ENCODE measurements around the gene PBX3.

Gene PBX3

DNA sequence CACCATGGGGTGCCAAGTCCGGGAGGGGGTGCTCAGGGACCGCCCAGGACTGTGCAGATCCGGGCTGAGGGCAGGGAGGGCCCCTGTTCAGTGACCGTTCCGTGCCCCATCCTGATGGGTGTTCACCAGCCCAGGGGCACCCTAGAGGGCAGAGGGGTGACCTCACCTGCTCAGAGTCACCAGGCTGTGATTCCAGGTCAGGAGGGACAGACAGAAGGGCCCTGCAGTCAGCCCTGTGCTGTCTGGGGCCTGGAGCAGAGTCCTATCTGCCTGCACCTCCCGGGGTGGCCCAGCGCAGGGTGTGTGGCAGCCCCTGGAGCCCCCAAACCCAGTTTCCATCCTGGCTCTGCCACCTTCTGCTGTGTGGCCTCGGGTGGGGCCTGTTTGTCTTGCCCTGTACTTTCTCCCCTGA is 241.9 kb downstream of the PBX3 start:
- Histone ChIP-seq H4K8ac (ENCODE audit: low read depth, low read length) (no peak overlapping the region), H2AK5ac (ENCODE audit: low read length) (no peak overlapping the region), H3K4me3 (ENCODE audit: low read length) (no peak overlapping the region), H3K79me1 (ENCODE audit: low read length) (no peaks in the 10 kb centered on the region), H2BK120ac (ENCODE audit: low read depth, low read length) (no peak overlapping the region), H2BK5ac (ENCODE audit: low read length) (no peak overlapping the region), H3K79me2 (ENCODE audit: control insufficient read depth, insufficient read depth, low read length) (no peaks in the 10 kb centered on the region), H3K4me2 (ENCODE audit: low read length) (no peak overlapping the region), H3K56ac (ENCODE audit: low read length) (no peak overlapping the region), H3K36me3 (ENCODE audit: control insufficient read depth, insufficient read depth, low read length) (no peaks in the 10 kb centered on the region), H3K23ac (ENCODE audit: low read length) (no peak overlapping the region), H3K27me3 (ENCODE audit: insufficient read depth, low read length, poor library complexity) (no peaks in the 10 kb centered on the region), H3K27ac (ENCODE audit: low read depth, low read length) (no peak overlapping the region), H2BK15ac (replicated peaks; ENCODE audit: low read depth) (no peak overlapping the region), H3K9ac (ENCODE audit: low read length) (no peak overlapping the region), H3K18ac (ENCODE audit: low read length) (no peak overlapping the region), H3K4me1 (ENCODE audit: control insufficient read depth, low read depth, low read length) (no peaks in the 10 kb centered on the region), H4K5ac (ENCODE audit: low read length) (no peak overlapping the region), H3K4ac (ENCODE audit: low read depth, low read length) (no peak overlapping the region)
- no peak for DNase-seq
- no CpG with 5 or more reads among the region's 8 CpGs for WGBS (ENCODE audit: extremely low coverage, insufficient coverage, low lambda C conversion rate)

DNA sequence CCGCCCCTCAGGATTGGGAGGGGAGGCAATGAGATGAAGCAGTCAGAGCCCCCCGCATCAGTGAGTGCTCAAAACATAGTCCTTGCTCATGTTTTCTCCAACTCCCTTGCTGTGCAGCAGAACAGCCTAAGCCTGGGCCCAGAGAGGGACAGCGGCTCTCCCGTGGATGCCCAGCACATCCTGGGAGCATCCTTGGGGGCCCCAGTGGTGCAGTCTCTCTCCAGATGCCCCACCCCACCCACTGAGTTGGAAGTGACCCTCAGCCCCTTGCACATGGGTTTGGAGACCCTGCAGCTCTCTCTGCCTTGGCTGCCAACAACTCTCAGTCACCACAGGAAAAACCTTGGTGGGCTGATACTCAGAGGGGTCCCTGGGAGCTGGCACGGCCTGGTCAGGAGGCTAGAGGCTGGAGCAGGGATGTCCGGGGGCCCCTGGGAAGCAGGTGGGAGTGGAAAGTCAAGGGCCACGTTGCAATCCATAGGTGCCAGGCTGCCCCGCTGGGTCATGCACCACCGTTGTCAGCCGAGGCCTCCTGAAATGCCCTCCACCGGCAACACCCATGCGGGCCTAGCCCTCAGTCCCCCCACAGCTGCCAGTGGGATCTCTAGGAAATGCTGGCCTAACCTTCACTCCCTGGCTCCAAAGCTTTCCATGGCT is 242.5 kb downstream of the PBX3 start:
- Histone ChIP-seq H2BK5ac (ENCODE audit: low read length) (no peak overlapping the region), H3K36me3 (ENCODE audit: control insufficient read depth, insufficient read depth, low read length) (no peaks in the 10 kb centered on the region), H4K5ac (ENCODE audit: low read length) (no peak overlapping the region), H3K4me1 (ENCODE audit: control insufficient read depth, low read depth, low read length) (no peaks in the 10 kb centered on the region), H2BK120ac (ENCODE audit: low read depth, low read length) (no peak overlapping the region), H3K79me1 (ENCODE audit: low read length) (no peaks in the 10 kb centered on the region), H3K9ac (ENCODE audit: low read length) (no peak overlapping the region), H4K8ac (ENCODE audit: low read depth, low read length) (no peak overlapping the region), H3K4me2 (ENCODE audit: low read length) (no peak overlapping the region), H3K79me2 (ENCODE audit: control insufficient read depth, insufficient read depth, low read length) (no peaks in the 10 kb centered on the region), H3K27me3 (ENCODE audit: insufficient read depth, low read length, poor library complexity) (no peaks in the 10 kb centered on the region), H3K23ac (ENCODE audit: low read length) (no peak overlapping the region), H3K27ac (ENCODE audit: low read depth, low read length) (no peak overlapping the region), H3K18ac (ENCODE audit: low read length) (no peak overlapping the region), H2AK5ac (ENCODE audit: low read length) (no peak overlapping the region), H3K4ac (ENCODE audit: low read depth, low read length) (no peak overlapping the region), H3K56ac (ENCODE audit: low read length) (no peak overlapping the region), H2BK15ac (replicated peaks; ENCODE audit: low read depth) (no peak overlapping the region), H3K4me3 (ENCODE audit: low read length) (no peak overlapping the region)
- no peak for DNase-seq
- no CpG with 5 or more reads among the region's 12 CpGs for WGBS (ENCODE audit: extremely low coverage, insufficient coverage, low lambda C conversion rate)

DNA sequence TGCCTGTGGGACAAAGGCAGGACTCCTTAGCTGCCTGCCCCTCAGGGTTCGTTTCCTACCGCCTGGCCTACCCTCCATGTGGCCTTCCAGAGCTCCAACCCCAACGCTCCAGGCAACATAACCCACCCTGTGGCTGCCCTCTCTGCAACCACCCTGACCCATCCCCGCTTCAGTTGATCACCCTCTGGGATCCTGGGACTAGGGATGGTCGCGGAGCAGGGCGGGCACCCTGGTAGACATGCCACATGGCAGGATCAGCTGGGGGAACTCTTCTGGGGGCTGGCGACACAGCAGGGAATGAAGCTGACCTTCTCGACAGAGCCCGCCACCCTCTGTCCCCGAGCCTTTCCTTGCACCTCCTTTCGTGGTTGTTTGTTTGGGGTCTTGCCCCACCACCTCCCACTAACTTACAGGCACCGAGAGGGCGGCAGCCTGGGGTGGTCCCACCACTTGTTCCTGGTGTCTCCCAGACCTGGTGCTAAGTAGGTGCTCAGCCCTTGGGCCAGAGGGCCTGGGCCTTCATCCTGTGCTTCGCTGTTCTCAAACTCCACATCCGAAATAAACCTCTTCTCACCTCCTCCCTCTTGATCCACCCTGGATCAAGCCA is 243.1 kb downstream of the PBX3 start:
- H3K4ac ChIP-seq (ENCODE audit: low read depth, low read length), result no peak overlapping the region
- no peak overlapping the region for H2BK120ac ChIP-seq (ENCODE audit: low read depth, low read length)
- H3K18ac ChIP-seq (ENCODE audit: low read length), result no peak overlapping the region
- no peak overlapping the region for H3K23ac ChIP-seq (ENCODE audit: low read length)
- no peak overlapping the region for H4K5ac ChIP-seq (ENCODE audit: low read length)
- H2AK5ac ChIP-seq (ENCODE audit: low read length), result no peak overlapping the region
- no peak overlapping the region for H4K8ac ChIP-seq (ENCODE audit: low read depth, low read length)
- H3K4me1 ChIP-seq (ENCODE audit: control insufficient read depth, low read depth, low read length), result no peaks in the 10 kb centered on the region
- no peaks in the 10 kb centered on the region for H3K79me1 ChIP-seq (ENCODE audit: low read length)
- WGBS (ENCODE audit: extremely low coverage, insufficient coverage, low lambda C conversion rate), result no CpG with 5 or more reads among the region's 16 CpGs
- H2BK5ac ChIP-seq (ENCODE audit: low read length), result no peak overlapping the region
- H3K4me3 ChIP-seq (ENCODE audit: low read length), result no peak overlapping the region
- H3K56ac ChIP-seq (ENCODE audit: low read length), result no peak overlapping the region
- DNase-seq, result no peak
- H3K27ac ChIP-seq (ENCODE audit: low read depth, low read length), result no peak overlapping the region
- H3K9ac ChIP-seq (ENCODE audit: low read length), result no peak overlapping the region
- H3K36me3 ChIP-seq (ENCODE audit: control insufficient read depth, insufficient read depth, low read length), result no peaks in the 10 kb centered on the region
- no peaks in the 10 kb centered on the region for H3K27me3 ChIP-seq (ENCODE audit: insufficient read depth, low read length, poor library complexity)
- H3K4me2 ChIP-seq (ENCODE audit: low read length), result no peak overlapping the region
- H3K79me2 ChIP-seq (ENCODE audit: control insufficient read depth, insufficient read depth, low read length), result no peaks in the 10 kb centered on the region
- H2BK15ac ChIP-seq (replicated peaks; ENCODE audit: low read depth), result no peak overlapping the region

DNA sequence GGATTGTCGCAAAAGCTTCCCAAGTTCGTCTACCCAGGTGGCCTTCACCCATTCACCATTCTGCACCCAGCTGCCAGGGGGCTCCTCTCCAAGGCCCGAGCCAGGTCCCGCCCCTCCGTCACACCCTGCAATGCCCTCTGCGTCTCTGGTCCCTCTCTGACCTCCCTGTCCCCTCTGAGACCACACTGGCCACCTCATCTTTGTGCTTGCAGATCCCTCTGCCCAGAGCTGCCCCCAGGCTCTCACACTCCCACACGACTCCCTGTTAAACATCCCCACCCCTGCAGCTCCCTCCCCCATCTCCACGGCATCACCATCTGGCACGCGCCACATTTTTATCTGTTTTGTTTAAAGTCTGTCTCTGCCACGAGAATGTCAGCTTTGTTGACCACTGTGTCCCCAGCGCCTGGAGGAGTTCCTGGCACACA is 243.6 kb downstream of the PBX3 start:
- Histone ChIP-seq H3K27me3 (ENCODE audit: insufficient read depth, low read length, poor library complexity) (no peaks in the 10 kb centered on the region), H3K4me2 (ENCODE audit: low read length) (no peak overlapping the region), H2BK120ac (ENCODE audit: low read depth, low read length) (no peak overlapping the region), H3K9ac (ENCODE audit: low read length) (no peak overlapping the region), H4K5ac (ENCODE audit: low read length) (no peak overlapping the region), H2BK15ac (replicated peaks; ENCODE audit: low read depth) (no peak overlapping the region), H4K8ac (ENCODE audit: low read depth, low read length) (no peak overlapping the region), H3K4me1 (ENCODE audit: control insufficient read depth, low read depth, low read length) (no peaks in the 10 kb centered on the region), H3K56ac (ENCODE audit: low read length) (no peak overlapping the region), H2BK5ac (ENCODE audit: low read length) (no peak overlapping the region), H3K4ac (ENCODE audit: low read depth, low read length) (no peak overlapping the region), H3K4me3 (ENCODE audit: low read length) (no peak overlapping the region), H3K23ac (ENCODE audit: low read length) (no peak overlapping the region), H3K27ac (ENCODE audit: low read depth, low read length) (no peak overlapping the region), H3K79me2 (ENCODE audit: control insufficient read depth, insufficient read depth, low read length) (no peaks in the 10 kb centered on the region), H3K36me3 (ENCODE audit: control insufficient read depth, insufficient read depth, low read length) (no peaks in the 10 kb centered on the region), H2AK5ac (ENCODE audit: low read length) (no peak overlapping the region), H3K18ac (ENCODE audit: low read length) (no peak overlapping the region), H3K79me1 (ENCODE audit: low read length) (no peaks in the 10 kb centered on the region)
- no peak for DNase-seq
- WGBS (ENCODE audit: extremely low coverage, insufficient coverage, low lambda C conversion rate), result no CpG with 5 or more reads among the region's 12 CpGs

DNA sequence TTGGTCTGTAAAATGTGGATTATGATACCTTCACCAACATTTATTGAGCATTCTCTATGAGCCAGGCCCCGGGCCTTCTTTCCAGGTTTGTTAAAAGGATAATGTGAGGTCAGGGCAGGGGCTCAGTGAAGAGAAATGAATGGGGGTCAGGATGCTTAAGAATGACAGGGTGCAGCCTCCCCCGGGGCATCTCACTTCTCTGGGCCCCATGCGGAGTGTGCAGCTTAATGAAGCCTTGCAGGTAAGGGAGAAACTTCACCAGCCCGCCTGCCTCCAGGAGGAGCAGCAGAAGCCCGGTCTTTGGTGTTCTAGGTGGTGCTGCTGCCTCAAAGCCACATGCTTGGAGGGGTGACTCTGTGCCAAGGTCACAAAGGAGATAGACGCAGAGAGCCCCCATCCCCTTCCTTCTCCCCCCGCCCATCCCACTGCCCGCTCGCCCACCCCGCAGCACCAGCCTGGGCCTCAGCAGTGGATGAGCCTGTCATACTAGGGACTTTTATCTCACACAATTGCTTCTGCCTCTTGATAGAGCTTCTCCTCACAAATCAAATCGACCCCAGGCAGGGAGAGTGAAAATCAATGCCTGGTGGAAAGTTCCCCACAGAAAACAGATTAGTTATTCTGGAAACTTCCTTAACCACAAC is 244.8 kb downstream of the PBX3 start:
- H3K9ac ChIP-seq (ENCODE audit: low read length), result no peak overlapping the region
- H3K27ac ChIP-seq (ENCODE audit: low read depth, low read length), result no peak overlapping the region
- no peak overlapping the region for H3K4me2 ChIP-seq (ENCODE audit: low read length)
- H4K8ac ChIP-seq (ENCODE audit: low read depth, low read length), result no peak overlapping the region
- H3K4me3 ChIP-seq (ENCODE audit: low read length), result no peak overlapping the region
- DNase-seq, result no peak
- no peaks in the 10 kb centered on the region for H3K36me3 ChIP-seq (ENCODE audit: control insufficient read depth, insufficient read depth, low read length)
- no peaks in the 10 kb centered on the region for H3K27me3 ChIP-seq (ENCODE audit: insufficient read depth, low read length, poor library complexity)
- no CpG with 5 or more reads among the region's 11 CpGs for WGBS (ENCODE audit: extremely low coverage, insufficient coverage, low lambda C conversion rate)
- H3K56ac ChIP-seq (ENCODE audit: low read length), result no peak overlapping the region
- no peak overlapping the region for H2BK120ac ChIP-seq (ENCODE audit: low read depth, low read length)
- H3K23ac ChIP-seq (ENCODE audit: low read length), result no peak overlapping the region
- no peak overlapping the region for H2BK5ac ChIP-seq (ENCODE audit: low read length)
- H3K79me2 ChIP-seq (ENCODE audit: control insufficient read depth, insufficient read depth, low read length), result no peaks in the 10 kb centered on the region
- no peak overlapping the region for H2BK15ac ChIP-seq (replicated peaks; ENCODE audit: low read depth)
- H3K79me1 ChIP-seq (ENCODE audit: low read length), result no peaks in the 10 kb centered on the region
- no peaks in the 10 kb centered on the region for H3K4me1 ChIP-seq (ENCODE audit: control insufficient read depth, low read depth, low read length)
- H2AK5ac ChIP-seq (ENCODE audit: low read length), result no peak overlapping the region
- H3K4ac ChIP-seq (ENCODE audit: low read depth, low read length), result no peak overlapping the region
- H3K18ac ChIP-seq (ENCODE audit: low read length), result no peak overlapping the region
- no peak overlapping the region for H4K5ac ChIP-seq (ENCODE audit: low read length)
